Naive B cell (primary cell): Measurements from ENCODE around the gene TSPAN12. TPM values are rescaled to one million over a fixed set of nuclear protein-coding genes. Genes with fewer than 3 reads are reported as not detected.
A peak's percentile ranks its signal among the peaks of the same experiment; 100 is the strongest.
"Not testable (repeated sequence)": the region's sequence is repeated elsewhere in the genome, so short reads cannot be mapped to it uniquely, and the experiment has no call there.

Experiments used
- ATAC-seq, 2 donors: fragments of 150-1000 bp; cut with Tn5 transposase; 2 replicates each; pipeline ENCODE4 v1.10.0; 2021; ENCODE audit warnings: low read depth in 2 of 2, mild to moderate bottlenecking in 2 of 2, moderate library complexity in 2 of 2
- DNase-seq: peaks from one replicate; pipeline ENCODE4 v3.0.0; 2022
- H3K27ac Mint-ChIP-seq, 6 donors: one replicate each; pipeline ENCODE4 v1.8.0; 2020 to 2022; ENCODE audit warnings: mild to moderate bottlenecking in 6 of 6, mixed read lengths in 6 of 6, moderate library complexity in 5 of 6, inconsistent platforms in 2 of 6
- H3K27me3 Mint-ChIP-seq, 3 donors: one replicate each; pipeline ENCODE4 v1.8.0; 2021 to 2022; ENCODE audit warnings: mixed read lengths in 3 of 3, mild to moderate bottlenecking in 1 of 3
- H3K36me3 Mint-ChIP-seq, 2 donors: one replicate each; pipeline ENCODE4 v1.8.0; 2020 to 2022; ENCODE audit warnings: mixed read lengths in 2 of 2, inconsistent platforms in 1 of 2, mild to moderate bottlenecking in 1 of 2
- H3K4me1 Mint-ChIP-seq, 3 donors: one replicate each; pipeline ENCODE4 v1.8.0; 2020 to 2022; ENCODE audit warnings: mixed read lengths in 3 of 3, inconsistent platforms in 1 of 3, mild to moderate bottlenecking in 1 of 3, moderate library complexity in 1 of 3
- H3K4me3 Mint-ChIP-seq, 8 donors: one replicate each; pipeline ENCODE4 v1.8.0; 2020 to 2022; ENCODE audit warnings: mild to moderate bottlenecking in 8 of 8, mixed read lengths in 8 of 8, moderate library complexity in 8 of 8, inconsistent platforms in 2 of 8
- H3K9me3 Mint-ChIP-seq, 7 donors: one replicate each; pipeline ENCODE4 v1.8.0; 2020 to 2022; ENCODE audit warnings: mixed read lengths in 7 of 7, mild to moderate bottlenecking in 5 of 7, inconsistent platforms in 2 of 7, moderate library complexity in 1 of 7
- polyA plus RNA-seq, 6 donors: library from polyadenylated mRNA; unstranded; fragments of 300-500 nt; fragmentation: Illumina TruSeq; gene quantifications; one replicate each; pipeline ENCODE4 v1.2.3, GENCODE V29; 2021; ENCODE audit warnings: low read depth in 6 of 6

Gene TSPAN12, protein sequence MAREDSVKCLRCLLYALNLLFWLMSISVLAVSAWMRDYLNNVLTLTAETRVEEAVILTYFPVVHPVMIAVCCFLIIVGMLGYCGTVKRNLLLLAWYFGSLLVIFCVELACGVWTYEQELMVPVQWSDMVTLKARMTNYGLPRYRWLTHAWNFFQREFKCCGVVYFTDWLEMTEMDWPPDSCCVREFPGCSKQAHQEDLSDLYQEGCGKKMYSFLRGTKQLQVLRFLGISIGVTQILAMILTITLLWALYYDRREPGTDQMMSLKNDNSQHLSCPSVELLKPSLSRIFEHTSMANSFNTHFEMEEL
- not detected for polyA plus RNA-seq

DNA sequence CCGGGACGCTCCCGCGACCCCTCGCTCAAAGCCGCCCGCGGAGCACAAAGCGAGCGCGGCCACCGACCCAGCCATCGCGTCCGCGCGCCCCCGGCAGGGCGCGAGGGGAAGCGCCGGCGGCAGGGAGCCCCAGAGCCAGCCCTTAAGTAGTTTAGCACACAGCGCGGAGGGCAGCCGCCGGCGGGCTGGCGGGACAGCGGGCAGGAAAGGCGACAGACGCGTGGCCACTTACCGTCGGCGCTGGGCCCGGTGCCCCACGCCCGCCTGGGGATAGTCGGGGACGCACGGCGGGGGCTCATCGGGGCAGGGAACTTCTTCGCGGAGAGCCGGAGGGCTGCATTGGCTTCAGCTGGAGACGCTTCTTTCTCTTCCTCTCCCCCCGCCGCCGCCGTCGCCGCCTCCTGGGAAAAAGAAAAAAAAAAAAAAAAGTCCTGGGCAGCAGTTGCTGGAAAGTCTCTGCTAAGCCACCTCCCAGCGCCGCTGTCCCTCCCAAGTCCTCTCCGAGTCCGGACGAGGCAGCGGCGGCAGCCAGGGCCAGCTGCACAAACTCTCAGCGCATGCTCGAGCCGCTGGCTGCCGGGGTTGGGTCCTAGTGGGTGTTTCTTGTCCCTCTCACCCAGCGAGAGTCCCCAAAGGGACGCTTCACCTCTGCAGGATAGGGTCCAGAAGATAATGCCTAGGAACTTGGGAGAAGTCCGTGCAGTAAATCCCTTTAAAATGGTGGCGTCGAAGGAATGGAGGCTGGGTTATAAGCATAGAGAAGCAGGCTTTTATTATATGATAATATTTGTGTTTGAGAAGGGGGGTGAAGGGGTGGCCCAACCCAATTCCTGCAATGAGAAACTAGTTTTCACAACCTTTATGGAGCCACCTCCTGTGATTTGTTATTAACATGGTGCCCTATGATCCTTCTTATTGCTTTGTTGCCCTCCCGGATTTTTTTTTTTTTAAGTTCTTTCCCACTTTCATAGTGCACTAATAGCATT, at the start of gene TSPAN12:
TSPAN12 (minus strand) TSS at position 557 of the 986 bp plus-strand sequence. CDS start 1,381 bp downstream, outside the sequence.
- H3K4me3 Mint-ChIP-seq = peak within 1 kb of the TSS; percentile 84 to 95 (median 90)
- ATAC-seq (peak; percentile 89 to 90), DNase-seq (peak; percentile 35)
- peaks cover 0 to 4% (median 0%) of the 10 kb centered on the region in 7 donors for H3K9me3 Mint-ChIP-seq
- peaks cover 9 to 19% (median 14%) of the 10 kb centered on the region in 3 donors for H3K4me1 Mint-ChIP-seq
- H3K36me3 Mint-ChIP-seq = no peaks in the 10 kb centered on the region
- H3K27ac Mint-ChIP-seq = peak within 1 kb of the TSS in 1 of 6 donors; percentile 55
- H3K27me3 Mint-ChIP-seq = peaks cover 61 to 71% (median 62%) of the 10 kb centered on the region in 3 donors

DNA sequence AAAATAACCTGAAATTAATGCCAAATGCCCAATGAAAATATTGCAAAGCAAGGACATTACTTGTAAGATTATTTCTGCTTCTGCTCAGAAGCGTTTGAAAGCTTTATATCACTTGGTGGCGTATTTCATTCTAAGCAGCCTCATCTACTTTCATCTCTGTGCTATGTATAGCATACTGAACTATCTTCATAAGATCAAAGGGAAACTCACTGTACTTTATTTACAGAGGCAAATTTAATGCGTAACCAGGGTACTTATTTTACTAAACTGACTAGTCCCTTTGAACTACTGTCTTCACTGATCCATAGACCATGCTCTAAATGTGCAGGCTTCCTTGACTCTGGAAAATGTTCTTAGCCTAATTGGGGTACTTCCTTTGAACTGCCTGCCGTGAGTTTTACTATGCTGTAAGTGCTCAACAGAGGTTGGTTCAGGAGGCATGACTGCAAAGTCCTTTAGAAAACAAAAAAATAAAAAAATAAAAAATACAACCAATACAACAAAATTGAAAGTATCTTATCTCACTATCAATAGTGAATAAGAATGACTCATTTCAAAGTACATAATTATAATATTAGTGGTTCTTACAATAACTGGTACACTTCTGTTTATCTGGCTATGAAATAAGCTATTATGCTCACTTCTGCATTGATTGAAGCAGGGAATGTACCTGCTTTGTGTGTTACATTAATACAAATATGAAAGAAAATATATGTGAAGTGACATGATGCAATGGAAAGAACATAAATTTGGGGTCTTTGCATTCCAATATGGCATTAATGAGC, 41.0 kb upstream of the TSPAN12 start:
- Mint-ChIP-seq H3K27ac (no peak overlapping the region), H3K4me1 (no peaks in the 10 kb centered on the region), H3K9me3 (peaks cover 0 to 24% (median 14%) of the 10 kb centered on the region in 7 donors), H3K27me3 (peaks cover 23 to 27% (median 25%) of the 10 kb centered on the region in 3 donors), H3K4me3 (no peak overlapping the region), H3K36me3 (peaks cover 0 to 7% of the 10 kb centered on the region in 2 donors)
- ATAC-seq (no peak), DNase-seq (no peak)

DNA sequence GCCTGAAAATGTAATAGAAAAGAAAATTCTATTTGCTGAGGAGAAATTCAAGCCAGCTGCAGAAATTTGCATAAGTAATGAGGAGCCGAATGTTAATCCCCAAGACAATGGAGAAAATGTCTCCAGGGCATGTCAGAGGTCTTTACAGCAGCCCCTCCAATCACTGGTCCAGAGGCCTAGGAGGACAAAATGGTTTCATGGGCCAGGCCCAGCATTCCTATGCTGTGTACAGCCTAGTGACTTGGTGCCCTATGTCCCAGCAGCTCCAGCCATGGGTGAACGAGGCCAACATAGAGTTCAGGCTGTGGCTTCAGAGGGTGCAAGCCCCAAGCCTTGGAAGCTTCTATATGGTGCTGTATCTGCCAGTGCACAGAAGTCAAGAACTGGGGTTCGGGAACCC, 37.3 kb upstream of the TSPAN12 start:
- ATAC-seq, H3K36me3 Mint-ChIP-seq: not testable (repeated sequence)

DNA sequence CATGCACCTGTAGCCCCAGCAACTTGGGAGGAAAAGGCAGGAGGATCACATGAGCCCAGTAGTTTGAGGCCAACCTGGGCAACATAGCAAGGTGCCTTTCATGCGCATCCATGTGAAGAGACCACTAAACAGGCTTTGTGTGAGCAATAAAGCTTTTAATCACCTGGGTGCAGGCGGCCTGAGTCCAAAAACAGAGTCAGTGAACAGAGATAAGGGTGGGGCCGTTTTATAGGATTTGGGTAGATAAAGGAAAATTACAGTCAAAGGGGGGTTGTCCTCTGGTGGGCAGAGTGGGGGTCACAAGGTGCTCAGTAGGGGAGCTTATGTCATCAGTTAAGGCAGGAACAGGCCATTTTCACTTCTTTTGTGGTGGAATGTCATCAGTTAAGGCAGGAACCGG, 27.7 kb upstream of the TSPAN12 start:
- not testable (repeated sequence) for H3K27ac Mint-ChIP-seq, H3K4me1 Mint-ChIP-seq, H3K4me3 Mint-ChIP-seq, H3K36me3 Mint-ChIP-seq, ATAC-seq, DNase-seq
- H3K27me3 Mint-ChIP-seq = peaks cover 8 to 33% (median 15%) of the 10 kb centered on the region in 3 donors
- peaks cover 0 to 13% (median 2%) of the 10 kb centered on the region in 7 donors for H3K9me3 Mint-ChIP-seq

More for the DNA sequence above, 37.3 kb upstream of the TSPAN12 start:
- DNase-seq, H3K27ac Mint-ChIP-seq, H3K4me3 Mint-ChIP-seq, H3K4me1 Mint-ChIP-seq: not testable (repeated sequence)
- peaks cover 4 to 41% (median 26%) of the 10 kb centered on the region in 7 donors for H3K9me3 Mint-ChIP-seq
- H3K27me3 Mint-ChIP-seq = peaks cover 4 to 13% (median 7%) of the 10 kb centered on the region in 3 donors

DNA sequence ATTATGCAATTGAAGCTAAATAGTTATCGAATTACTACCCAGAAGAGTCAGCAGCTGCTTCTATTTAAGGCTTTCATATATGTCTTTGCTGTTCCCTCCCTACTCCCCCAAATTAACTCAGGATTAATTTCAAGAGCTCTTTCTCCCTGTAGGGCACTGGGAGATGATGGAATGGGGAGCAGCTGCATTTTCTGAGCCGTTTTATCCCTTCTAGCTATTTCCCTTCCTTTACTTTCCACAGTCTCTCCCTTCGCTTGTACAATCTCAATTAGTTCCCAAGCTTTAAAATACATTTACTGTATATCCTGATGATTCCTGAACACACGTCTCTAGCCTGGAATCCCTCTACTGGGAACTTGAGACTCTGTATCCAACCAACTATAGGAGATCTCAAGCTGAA, 19.8 kb upstream of the TSPAN12 start:
- H3K27ac Mint-ChIP-seq = no peak overlapping the region
- no peaks in the 10 kb centered on the region for H3K36me3 Mint-ChIP-seq
- DNase-seq (no peak), ATAC-seq (no peak)
- no peaks in the 10 kb centered on the region for H3K4me1 Mint-ChIP-seq
- peaks cover 13 to 41% (median 39%) of the 10 kb centered on the region in 3 donors for H3K27me3 Mint-ChIP-seq
- no peak overlapping the region for H3K4me3 Mint-ChIP-seq
- no peaks in the 10 kb centered on the region for H3K9me3 Mint-ChIP-seq

DNA sequence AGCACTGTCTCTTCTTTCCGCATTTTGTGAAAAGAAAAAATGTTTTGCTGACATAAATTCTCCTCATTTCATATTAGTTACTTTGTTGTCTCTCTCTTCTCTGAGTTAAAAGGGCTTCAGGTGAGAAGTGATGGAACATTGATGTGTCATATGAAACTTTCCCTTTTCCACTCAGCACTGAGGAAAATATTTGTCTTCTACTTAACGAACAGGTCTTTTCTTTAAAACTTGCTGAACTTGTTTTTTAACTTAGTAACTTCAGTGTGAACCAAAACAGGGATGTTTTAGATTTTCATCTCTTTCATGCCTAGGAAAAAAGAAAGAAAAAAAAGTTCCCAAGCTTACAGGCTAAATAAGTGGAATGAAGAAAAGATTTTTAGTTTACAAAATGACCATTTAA, 19.0 kb upstream of the TSPAN12 start:
- peaks cover 13 to 45% (median 39%) of the 10 kb centered on the region in 3 donors for H3K27me3 Mint-ChIP-seq
- H3K27ac Mint-ChIP-seq = no peak overlapping the region
- ATAC-seq (no peak), DNase-seq (no peak)
- no peaks in the 10 kb centered on the region for H3K36me3 Mint-ChIP-seq
- no peaks in the 10 kb centered on the region for H3K4me1 Mint-ChIP-seq
- H3K4me3 Mint-ChIP-seq = no peak overlapping the region
- H3K9me3 Mint-ChIP-seq = no peaks in the 10 kb centered on the region

DNA sequence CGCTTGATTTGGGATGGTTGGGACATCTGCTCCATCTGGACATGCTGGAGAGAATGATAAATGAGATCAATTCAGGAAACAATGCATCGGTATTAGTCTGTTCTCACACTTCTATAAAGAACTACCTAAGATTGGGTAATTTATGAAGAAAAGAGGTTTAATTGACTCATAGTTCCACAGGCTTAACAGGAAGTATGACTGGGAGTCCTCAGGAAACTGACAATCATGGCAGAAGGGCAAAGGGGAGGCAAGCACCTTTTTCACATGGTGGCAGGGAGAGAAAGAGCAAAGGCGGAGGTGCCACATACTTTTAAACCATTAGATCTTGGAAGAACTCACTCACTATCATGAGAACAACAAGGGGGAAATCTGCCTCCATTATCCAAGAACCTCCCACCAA, 16.8 kb upstream of the TSPAN12 start:
- H3K4me1 Mint-ChIP-seq = no peaks in the 10 kb centered on the region
- H3K36me3 Mint-ChIP-seq = no peaks in the 10 kb centered on the region
- ATAC-seq (no peak), DNase-seq (no peak)
- no peak overlapping the region for H3K27ac Mint-ChIP-seq
- H3K9me3 Mint-ChIP-seq = no peaks in the 10 kb centered on the region
- no peak overlapping the region for H3K4me3 Mint-ChIP-seq
- H3K27me3 Mint-ChIP-seq = peaks cover 26 to 54% (median 39%) of the 10 kb centered on the region in 3 donors

DNA sequence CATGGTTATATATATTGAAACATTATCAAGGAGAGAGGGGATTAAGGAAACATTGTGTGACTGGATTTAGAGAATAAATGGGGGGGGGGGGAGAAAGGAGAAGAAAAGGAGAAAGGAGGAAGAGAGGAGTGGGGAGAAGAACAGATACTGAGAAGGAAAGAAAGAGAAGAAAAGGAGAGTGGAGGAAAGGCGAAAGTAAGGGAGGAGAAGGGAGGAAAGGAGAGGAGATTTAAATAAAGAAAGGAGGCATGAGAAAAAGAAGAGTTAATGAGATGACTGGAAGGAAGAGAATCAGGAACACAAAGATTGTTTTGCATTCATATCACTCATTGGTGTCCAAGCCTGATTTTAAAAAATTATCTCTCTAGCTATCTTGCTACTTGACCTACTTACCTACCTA, 16.1 kb upstream of the TSPAN12 start:
- DNase-seq (no peak), ATAC-seq (no peak)
- Mint-ChIP-seq H3K36me3 (no peaks in the 10 kb centered on the region), H3K27ac (no peak overlapping the region), H3K4me1 (no peaks in the 10 kb centered on the region), H3K27me3 (peaks cover 27 to 54% (median 39%) of the 10 kb centered on the region in 3 donors), H3K4me3 (no peak overlapping the region), H3K9me3 (no peaks in the 10 kb centered on the region)

DNA sequence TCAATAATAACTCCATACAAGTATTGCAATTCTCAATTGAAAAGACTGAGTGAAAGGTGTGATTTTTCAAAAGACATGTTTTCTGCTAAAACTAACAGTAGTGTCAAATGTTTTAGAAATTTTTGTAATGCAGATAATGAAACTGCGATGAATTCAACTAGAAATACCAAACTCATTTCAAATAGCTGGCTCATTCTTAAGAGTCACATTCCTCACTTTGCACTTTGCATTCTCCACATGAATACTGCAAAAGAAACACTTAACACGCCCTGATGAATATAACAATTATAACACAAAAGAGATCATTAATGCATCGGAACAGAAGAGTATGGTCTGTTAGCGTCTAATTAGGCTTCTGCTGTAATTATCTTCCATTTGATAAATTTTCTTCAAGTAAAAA, 15.5 kb upstream of the TSPAN12 start:
- ATAC-seq (no peak), DNase-seq (no peak)
- no peaks in the 10 kb centered on the region for H3K4me1 Mint-ChIP-seq
- H3K27me3 Mint-ChIP-seq = peaks cover 27 to 54% (median 35%) of the 10 kb centered on the region in 3 donors
- no peaks in the 10 kb centered on the region for H3K36me3 Mint-ChIP-seq
- H3K9me3 Mint-ChIP-seq = no peaks in the 10 kb centered on the region
- H3K4me3 Mint-ChIP-seq = no peak overlapping the region
- no peak overlapping the region for H3K27ac Mint-ChIP-seq

DNA sequence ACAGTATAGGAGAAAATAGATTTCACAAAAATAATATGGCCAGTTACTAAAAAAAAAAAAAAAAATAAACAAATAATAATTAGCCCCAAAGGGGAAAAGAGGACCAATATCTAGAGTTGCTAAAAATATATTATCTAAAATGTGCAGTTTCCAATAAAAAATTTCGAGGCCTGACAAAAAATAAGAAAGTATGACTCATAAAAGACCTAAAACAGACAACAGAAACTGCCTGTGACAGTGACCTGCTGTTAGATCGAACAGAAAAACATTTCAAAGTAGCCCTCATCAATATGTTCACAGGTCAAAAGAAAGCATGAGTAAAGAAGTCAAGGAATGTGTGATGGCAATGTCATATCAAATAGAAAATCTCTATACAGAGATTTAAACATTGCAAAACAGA, 11.8 kb upstream of the TSPAN12 start:
- no peak overlapping the region for H3K27ac Mint-ChIP-seq
- no peak overlapping the region for H3K4me3 Mint-ChIP-seq
- H3K36me3 Mint-ChIP-seq = no peaks in the 10 kb centered on the region
- ATAC-seq (no peak), DNase-seq (no peak)
- no peaks in the 10 kb centered on the region for H3K4me1 Mint-ChIP-seq
- H3K27me3 Mint-ChIP-seq = peaks cover 24 to 55% (median 37%) of the 10 kb centered on the region in 3 donors
- H3K9me3 Mint-ChIP-seq = no peaks in the 10 kb centered on the region

DNA sequence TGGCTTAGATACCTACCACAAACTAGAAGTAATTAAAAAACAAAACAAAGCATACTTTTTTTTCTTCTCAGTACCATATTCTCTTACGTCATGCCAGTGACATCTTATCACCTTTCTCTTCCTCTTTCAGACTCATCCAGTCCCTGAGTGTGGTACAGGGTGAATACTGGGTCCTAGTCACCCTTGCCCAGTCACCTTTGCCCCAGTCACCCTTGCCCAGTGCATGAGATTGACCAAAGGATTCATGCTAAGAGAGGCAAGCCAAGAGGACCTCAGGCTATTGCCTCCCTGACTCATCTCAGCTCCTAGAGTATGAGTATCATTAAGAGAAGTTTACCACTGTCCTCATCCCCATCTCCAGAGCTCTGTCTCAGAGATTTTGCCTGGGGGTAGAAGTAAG, 10.0 kb upstream of the TSPAN12 start:
- no peak overlapping the region for H3K4me3 Mint-ChIP-seq
- DNase-seq (no peak), ATAC-seq (no peak)
- H3K36me3 Mint-ChIP-seq = no peaks in the 10 kb centered on the region
- H3K9me3 Mint-ChIP-seq = no peaks in the 10 kb centered on the region
- H3K4me1 Mint-ChIP-seq = no peaks in the 10 kb centered on the region
- H3K27me3 Mint-ChIP-seq = peaks cover 25 to 54% (median 44%) of the 10 kb centered on the region in 3 donors
- H3K27ac Mint-ChIP-seq = no peak overlapping the region

DNA sequence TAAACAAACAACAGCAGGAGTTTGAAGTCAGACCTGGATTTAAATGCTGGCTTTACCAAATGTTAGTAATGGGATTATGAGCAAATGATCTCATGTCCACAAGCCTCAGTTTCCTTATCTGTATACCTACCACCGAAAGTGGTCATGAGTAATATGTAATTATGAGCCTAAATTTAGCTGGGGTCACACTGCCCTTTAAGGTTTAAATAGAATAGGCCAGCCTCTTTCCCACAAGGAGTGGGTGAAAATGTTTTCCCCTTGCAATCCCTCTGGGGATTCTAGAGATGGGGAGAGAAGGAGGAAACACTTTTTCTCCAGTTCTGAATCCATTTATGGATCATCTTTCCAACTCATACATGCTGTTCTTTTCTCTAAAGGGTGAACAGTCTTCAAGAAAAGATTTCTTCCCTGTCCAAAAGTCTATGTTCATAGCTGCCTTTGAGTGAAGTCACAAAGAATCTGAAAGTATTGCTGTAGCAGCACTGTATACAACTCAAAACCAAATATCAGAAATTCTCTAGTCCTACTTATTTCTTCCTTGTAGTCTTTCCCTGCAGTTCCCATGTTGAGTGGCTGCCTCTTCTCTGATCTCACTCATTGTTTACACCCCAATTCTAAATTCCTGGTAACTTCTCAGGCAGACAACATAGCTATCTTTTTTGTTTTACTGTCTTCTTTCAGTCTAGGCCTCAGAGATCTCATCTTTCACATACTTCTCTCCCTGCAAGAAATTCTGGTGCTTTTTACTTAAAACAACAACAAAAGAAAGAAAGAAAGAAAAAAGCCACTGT, 7.4 kb upstream of the TSPAN12 start:
- H3K9me3 Mint-ChIP-seq = no peaks in the 10 kb centered on the region
- no peak overlapping the region for H3K4me3 Mint-ChIP-seq
- H3K36me3 Mint-ChIP-seq = no peaks in the 10 kb centered on the region
- H3K27me3 Mint-ChIP-seq = peaks cover 43 to 49% (median 46%) of the 10 kb centered on the region in 3 donors
- no peak for ATAC-seq
- H3K4me1 Mint-ChIP-seq = no peaks in the 10 kb centered on the region
- no peak overlapping the region for H3K27ac Mint-ChIP-seq
- DNase-seq = no peak
